Left cardiac atrium (tissue), 4 donors: ENCODE data around the gene CYP2A6. TPM values are rescaled to one million over a fixed set of nuclear protein-coding genes. Genes with fewer than 3 reads are reported as not detected.

ENCODE experiments used
- ATAC-seq, 2 donors: fragments of 200-7000 bp; cut with Tn5 transposase; one replicate each; pipeline ENCODE4 v1.9.1; 2020; ENCODE audit warnings: mild to moderate bottlenecking in 2 of 2, moderate library complexity in 2 of 2
- DNase-seq: peaks from one replicate; pipeline ENCODE4 v3.0.0-alpha.2; 2020
- intact Hi-C, 2 donors: fragments of 100-400 bp; cut with DNase I; formaldehyde crosslinking; loops; one replicate each; pipeline versions ENCODE4 v1.14.1 to v1.15.1; 2022 to 2023
- total RNA-seq, 2 donors: library from RNA; stranded (reverse); fragmentation: NEBNext Ultra II Directional; extraction: Animal tissue kit (Norgen Biotek cat#: 25700); gene quantifications; one replicate each; pipeline ENCODE4 v1.2.1, GENCODE V29; 2021
- donor health status: DM: no; HTN: yes; CAD: no.
- donor health status: DM: no; HTN: yes; CAD: no; lungs with severe emphysema.
- donor health status: DM: yes; HTN: yes; CAD: no.
- donor health status: Dilated cardiomyopathy.

CYP2A6 gene
- total RNA-seq, 2 donors from 2014 or later, result not detected

DNA sequence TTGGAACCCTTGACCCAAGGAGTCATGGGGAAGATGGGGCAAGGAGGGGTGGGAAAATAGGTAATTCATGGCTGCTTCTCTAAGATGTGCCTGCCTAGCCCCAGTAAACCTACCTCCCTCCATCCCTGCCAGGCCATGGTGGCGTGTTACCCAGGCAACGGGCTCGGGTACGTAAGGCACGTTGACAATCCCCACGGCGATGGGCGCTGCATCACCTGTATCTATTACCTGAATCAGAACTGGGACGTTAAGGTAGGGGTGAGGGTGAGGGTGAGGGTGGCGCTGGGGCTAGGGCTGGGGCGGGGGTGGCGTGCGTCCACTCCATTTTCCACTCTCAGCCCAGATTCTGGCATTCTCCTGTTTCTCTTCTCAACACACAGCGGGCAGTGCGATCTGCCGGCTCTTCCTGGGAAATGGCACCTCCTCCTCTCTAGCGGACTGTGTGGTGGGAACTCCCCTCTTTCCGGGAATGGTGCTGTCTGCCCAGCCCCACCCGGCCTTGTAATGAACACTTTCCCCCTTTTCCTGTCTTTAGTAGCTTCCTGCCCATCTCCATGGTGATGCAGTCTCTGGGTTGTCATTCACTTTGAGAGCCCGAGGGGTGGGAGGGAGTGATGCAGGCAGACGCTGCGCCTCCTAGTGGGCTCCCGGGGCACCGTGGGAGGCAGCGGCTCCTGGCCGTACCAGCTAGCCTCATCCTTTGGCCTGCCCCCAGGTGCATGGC lies 43.7 kb downstream of the CYP2A6 start:
- intact Hi-C loops, result loop anchor here in 1 of 2 donors (10.0 kb wide), 1 partner anchor 142 kb away; no protein-coding TSS in a partner anchor

DNA sequence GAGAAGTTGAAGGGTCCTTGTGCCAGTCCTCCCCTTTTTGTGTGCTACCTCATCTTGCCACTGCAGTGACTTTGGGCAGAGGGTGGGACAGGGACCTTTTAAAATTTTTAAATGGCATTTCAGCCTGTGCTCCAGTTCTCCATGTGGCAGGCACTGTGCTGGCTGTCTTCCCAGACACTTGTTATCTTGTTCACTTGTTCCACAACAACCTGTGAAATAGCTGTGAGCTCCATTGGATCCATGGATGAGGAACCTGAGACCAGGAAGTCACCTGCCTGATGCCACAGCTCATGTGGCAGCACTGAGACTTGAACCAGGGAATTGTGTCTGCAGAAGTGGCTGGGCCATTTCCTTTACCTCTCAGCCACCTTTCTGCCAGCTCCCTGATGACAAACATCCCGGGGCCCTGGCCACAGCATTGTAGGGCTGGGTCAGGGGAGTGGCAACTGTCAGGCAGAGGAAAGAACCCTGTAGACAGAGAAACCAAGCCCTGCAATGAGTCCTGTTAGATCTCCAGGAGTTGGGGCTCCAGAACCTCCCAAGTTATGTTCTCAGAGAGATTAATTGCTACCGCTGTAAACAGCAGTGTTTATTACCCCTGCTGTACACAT lies 44.9 kb downstream of the CYP2A6 start:
- intact Hi-C loops, result loop anchor here in 1 of 2 donors (10.0 kb wide), 1 partner anchor 141 kb away; no protein-coding TSS in a partner anchor
- DNase-seq (peak; percentile 53), ATAC-seq (no peak)

More for the DNA sequence above, 43.7 kb downstream of the CYP2A6 start:
- DNase-seq, result peak; percentile 89
- ATAC-seq, result peak; percentile 32 to 56

DNA sequence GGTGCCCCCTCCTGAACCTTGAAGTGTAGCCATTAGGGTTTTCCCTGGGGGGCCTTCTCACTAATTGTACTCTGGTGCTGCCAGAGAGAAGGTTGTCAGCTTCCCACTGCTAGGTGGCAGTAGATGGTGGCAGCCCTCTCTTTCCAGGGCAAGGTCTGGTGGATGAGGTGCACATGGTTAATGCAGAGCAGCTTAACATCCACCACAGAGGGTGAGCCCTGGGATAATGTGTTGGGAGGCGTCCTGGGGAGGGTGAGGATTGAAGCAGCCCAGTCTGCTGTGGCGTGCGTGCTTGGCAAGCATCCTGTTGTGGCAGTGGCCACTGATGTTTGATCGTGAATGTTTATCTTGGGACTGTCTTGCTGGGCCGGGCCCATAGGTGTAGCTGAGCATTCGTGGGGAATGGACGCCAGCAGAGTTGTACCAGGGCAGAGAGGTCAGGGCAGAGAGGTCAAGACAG lies 45.4 kb downstream of the CYP2A6 start:
- DNase-seq (no peak), ATAC-seq (no peak)
- intact Hi-C loops, result loop anchor here in 1 of 2 donors (5.0 to 10.0 kb wide), 2 partner anchors 88 to 140 kb away; partner anchors contain the start of genes COQ8B and ITPKC

DNA sequence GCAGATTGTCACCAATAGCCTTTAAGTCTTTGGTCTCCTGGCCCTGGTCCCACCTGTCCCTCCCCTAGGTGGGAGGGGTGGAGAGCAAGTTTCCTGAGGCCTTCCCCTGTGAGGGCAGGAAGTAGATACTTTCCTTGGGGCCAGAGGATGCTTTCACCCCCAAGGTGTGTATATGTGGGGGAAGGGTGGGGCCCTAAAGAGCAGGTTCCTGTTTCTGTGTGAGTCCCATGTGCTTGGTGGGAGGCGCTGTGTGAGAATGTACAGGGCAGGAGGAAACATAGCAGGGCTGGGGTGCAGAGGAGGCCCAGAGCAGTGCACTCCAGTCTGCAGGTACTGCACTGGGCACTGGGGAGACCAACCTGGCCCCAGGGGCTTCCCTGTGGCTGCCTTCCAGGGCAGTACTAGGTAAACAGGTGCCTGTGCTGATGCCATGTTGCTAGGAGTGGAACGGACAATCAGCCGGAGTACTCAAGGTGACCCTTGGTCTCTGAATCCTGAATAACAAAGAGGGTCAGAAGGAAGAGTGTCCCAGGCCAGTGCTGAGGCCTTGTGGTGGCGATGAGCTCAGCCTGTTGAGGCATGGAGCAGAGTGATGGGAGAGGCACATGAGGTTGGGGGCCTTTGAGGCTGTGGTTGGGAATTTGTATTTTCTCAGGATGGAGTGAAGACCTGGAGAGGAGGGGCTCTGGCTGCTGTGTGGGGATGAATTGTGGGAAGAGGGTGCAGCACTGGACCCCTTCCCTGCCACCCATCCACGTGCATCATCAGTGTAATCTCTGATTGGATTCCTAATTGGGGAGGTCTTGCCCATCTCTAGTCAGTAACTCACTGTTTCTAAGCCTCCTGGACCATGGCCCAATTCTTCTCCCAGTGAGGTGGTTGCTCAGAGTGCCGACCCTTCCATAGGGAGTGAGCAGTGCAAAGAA lies 46.1 kb downstream of the CYP2A6 start:
- ATAC-seq (no peak), DNase-seq (peak; percentile 64)
- intact Hi-C loops, result loop anchor here in 1 of 2 donors (5.0 to 10.0 kb wide), 2 partner anchors 87 to 139 kb away; partner anchors contain the start of genes COQ8B and ITPKC

DNA sequence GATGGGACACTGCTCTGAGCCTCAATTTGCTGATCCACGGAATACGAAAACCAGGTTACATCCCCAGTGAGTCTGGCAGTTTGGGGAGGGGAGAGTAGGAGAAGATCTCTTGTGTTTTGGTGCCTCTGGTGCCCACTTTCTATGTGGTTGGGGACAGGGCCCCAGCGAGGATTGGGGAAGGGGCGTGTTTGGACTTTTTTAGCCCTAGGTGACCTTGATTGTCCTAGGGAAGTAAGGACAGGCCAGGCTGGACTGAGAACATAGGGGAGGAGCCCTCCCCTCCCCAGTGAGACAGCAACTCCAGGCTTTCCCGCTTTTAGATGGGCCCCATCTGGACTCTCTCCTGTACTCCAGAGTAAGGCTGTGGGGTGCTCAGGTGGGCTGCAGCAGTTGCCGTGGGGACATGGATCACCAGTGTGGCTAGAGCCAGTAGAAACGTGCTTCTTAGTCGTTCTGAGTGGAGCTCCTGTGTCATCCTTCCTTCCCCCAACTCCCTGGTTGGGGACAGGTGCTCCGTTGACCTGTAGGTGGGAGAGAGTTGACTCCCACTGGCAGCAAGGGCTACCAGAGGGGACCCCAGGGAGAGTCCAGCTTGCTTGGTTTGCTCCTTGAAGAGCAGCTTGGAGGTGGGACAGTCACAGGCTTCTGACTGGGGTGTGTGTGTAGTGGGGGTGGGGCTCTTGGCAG lies 46.9 kb downstream of the CYP2A6 start:
- DNase-seq (no peak), ATAC-seq (no peak)
- intact Hi-C loops, result loop anchor here in 1 of 2 donors (5.0 to 10.0 kb wide), 2 partner anchors 86 to 139 kb away; partner anchors contain the start of genes COQ8B and ITPKC

DNA sequence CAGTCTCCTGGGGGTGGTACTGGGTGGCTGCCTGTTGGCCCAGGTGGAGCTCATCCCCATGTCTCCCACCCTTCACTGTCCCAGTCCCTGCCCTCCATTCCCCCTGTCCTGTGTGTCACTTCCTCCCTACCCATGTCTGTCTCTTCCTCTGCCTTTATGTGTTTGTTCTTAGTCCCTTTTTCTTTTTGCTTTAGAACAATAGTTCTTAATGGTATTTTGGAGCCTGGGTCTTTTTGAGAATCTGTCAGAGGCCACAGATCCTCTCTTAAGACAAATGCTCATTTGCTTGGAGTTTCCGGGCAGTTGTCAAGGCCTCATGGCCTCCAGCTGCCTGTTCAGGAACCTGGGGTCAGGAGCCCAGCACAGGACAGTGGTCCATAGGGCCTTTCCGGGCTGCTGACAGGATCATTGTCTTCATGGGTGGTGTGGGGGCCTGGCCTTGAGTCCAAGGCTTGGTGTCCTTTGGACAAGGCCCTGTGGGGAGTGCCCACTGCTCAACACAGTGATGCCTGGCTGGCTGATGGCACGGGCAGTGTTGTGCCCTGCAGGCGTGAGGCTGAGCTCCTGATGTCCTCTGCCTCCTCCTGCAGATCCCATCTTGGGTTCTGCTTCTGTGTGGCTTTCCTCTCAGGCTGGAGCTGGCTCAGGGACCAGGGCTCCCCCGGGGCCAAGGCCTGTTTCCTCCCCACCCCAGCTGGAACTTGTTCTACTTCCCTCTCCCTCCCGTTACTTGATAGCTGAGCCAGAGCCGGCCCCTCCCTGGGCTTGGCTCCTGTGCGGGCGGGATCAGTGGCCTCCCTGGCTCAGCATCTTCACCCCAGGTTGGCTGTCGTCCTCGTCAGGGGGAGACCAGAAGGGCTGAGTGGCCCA lies 47.7 kb downstream of the CYP2A6 start:
- DNase-seq (peak; percentile 74), ATAC-seq (peak in 1 of 2 donors; percentile 1)
- intact Hi-C loops, result loop anchor here in 1 of 2 donors (5.0 to 10.0 kb wide), 2 partner anchors 85 to 138 kb away; partner anchors contain the start of genes COQ8B and ITPKC

DNA sequence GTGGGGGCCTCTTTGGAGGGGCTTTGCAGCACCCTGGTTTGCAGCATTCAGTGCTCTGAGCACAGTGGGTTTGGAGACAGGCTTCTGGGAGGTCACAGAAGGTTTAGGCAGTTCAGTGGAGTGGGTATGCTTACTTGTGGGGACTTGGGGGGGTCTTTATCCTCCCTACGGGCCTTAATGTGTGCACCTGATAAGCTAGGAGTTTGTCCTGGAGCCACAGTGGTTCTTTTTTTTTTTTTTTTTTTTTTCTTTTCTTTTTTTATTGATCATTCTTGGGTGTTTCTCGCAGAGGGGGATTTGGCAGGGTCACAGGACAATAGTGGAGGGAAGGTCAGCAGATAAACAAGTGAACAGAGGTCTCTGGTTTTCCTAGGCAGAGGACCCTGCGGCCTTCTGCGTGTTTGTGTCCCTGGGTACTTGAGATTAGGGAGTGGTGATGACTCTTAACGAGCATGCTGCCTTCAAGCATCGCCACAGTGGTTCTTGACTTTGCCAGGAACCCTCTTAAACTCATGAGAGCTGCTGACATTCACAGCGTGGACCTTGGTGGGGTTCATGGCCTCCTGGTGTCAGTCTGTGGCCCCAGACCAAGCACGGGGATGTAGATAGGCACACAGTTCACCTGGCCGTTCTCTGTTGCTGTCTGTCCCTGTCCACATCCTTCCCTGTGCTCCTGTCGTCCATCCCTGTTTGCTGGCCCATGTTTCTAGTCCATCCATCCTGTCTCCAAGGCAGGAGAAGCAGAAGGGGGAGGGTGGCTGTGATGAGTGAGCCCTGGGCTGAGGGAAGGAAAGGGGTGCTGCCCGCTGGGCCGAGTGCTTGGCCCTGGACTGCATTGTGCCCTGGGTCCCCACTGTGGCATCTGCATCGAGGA lies 48.6 kb downstream of the CYP2A6 start:
- ATAC-seq (no peak), DNase-seq (no peak)
- intact Hi-C loops, result loop anchor here in 1 of 2 donors (5.0 to 10.0 kb wide), 2 partner anchors 84 to 137 kb away; partner anchors contain the start of genes COQ8B and ITPKC

DNA sequence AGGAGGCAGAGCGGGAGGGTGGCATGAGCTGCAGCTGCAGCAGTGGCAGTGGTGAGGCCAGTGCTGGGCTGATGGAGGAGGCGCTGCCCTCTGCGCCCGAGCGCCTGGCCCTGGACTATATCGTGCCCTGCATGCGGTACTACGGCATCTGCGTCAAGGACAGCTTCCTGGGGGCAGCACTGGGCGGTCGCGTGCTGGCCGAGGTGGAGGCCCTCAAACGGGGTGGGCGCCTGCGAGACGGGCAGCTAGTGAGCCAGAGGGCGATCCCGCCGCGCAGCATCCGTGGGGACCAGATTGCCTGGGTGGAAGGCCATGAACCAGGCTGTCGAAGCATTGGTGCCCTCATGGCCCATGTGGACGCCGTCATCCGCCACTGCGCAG lies 49.3 kb downstream of the CYP2A6 start:
- ATAC-seq (no peak), DNase-seq (no peak)
- intact Hi-C loops, result loop anchor here in 1 of 2 donors (5.0 to 10.0 kb wide), 2 partner anchors 84 to 136 kb away; partner anchors contain the start of genes COQ8B and ITPKC

DNA sequence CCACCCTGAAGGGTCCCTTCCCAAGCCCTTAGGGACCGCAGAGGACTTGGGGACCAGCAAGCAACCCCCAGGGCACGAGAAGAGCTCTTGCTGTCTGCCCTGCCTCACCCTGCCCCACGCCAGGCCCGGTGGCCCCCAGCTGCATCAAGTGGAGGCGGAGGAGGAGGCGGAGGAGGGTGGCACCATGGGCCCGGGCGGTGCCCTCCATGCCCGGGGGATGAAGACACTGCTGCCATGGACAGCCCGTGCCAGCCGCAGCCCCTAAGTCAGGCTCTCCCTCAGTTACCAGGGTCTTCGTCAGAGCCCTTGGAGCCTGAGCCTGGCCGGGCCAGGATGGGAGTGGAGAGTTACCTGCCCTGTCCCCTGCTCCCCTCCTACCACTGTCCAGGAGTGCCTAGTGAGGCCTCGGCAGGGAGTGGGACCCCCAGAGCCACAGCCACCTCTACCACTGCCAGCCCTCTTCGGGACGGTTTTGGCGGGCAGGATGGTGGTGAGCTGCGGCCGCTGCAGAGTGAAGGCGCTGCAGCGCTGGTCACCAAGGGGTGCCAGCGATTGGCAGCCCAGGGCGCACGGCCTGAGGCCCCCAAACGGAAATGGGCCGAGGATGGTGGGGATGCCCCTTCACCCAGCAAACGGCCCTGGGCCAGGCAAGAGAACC lies 49.8 kb downstream of the CYP2A6 start:
- ATAC-seq (no peak), DNase-seq (no peak)
- intact Hi-C loops, result loop anchor here in 1 of 2 donors (5.0 to 10.0 kb wide), 2 partner anchors 83 to 136 kb away; partner anchors contain the start of genes COQ8B and ITPKC

DNA sequence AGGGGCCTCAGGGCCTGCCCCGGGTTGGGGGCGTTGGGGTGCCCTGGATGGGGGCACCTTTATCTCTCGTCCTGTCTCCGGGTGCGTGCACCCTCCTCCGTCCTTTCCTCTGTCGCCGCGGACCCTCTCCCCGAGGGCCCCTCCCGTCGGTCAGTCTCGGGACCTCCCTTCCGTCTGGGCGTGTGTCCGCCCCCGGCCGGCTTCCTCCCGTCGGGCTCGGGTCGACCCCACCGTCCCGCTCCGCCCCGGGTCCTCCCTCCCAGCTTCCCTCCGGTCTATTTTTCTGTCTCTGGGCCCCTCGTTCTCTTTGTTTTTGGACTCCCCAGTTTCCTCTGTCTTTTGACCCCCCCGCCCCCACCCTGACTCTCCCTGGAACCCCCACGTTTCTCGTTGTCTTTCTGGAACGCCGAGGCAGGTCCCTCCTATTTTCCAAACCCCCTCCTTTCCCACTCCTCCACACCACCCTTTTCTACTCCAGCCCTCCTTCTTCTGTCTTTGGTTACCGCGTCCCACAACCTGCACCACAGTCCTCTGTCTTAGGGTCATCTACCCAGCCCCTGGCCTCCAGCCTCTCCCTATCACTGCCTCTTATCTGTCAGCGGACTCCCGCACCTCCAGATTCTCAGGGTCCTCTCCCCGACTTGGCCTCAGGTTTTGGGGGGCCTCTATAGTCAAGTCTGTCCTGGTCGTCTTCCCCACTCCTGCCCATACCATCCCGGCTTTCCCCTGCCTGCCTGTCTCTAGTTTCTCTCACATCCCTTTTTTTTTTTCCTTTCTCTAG lies 50.5 kb downstream of the CYP2A6 start:
- intact Hi-C loops, result loop anchor here in 1 of 2 donors (5.0 to 10.0 kb wide), 2 partner anchors 82 to 135 kb away; partner anchors contain the start of genes COQ8B and ITPKC
- peak; percentile 13 to 28 for ATAC-seq
- DNase-seq, result peak; percentile 82

DNA sequence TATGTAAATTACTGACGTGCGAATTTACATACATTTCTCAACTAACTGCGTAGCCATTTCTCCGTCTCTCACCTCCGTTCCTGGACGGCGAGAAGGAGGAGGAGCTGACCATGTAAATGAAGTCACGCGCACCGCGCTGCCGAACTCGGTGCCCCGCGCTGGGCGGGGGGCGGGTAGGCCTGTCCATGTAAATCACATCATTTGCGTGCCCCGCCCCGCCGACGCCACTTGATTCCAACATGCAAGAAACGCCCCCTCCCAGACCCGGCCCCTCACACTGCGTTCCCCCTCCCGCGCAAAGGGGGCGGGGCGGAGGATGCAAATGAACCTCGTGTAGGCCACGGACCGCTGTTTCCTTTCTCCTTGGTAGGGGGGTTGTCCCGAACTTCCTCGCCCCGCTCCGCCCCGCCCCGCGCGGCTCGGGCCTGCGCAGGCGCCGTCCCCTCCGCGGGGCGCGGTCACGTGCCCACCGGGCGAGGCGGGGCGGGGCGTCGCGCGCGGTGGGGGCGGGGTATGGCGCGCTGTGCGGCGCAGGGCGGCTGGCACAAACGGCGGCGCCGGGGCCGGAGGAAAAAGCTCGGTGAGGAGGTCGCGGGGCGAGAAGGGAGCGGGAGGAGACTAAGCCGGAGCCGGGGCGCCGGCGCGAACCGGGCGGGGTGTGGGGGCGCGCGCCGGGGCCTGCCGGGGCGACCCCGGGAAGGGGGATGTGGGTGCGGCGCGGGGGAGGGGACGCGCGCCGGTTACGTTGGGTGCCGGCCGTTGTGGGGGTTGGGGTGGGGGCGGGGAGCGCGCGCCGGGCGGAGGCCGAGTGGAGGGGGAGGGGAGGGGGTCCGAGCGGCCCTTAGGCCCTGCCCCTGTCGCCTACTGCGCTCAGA lies 51.3 kb downstream of the CYP2A6 start, which contains the start of gene EGLN2:
TSS of gene EGLN2 (plus strand) at position 509 of the 875 bp plus-strand sequence. CDS start 1,382 bp downstream, outside the sequence.
- intact Hi-C loops, result no loop called here
- ATAC-seq, result peak; percentile 88 to 91
- peak; percentile 100 for DNase-seq

DNA sequence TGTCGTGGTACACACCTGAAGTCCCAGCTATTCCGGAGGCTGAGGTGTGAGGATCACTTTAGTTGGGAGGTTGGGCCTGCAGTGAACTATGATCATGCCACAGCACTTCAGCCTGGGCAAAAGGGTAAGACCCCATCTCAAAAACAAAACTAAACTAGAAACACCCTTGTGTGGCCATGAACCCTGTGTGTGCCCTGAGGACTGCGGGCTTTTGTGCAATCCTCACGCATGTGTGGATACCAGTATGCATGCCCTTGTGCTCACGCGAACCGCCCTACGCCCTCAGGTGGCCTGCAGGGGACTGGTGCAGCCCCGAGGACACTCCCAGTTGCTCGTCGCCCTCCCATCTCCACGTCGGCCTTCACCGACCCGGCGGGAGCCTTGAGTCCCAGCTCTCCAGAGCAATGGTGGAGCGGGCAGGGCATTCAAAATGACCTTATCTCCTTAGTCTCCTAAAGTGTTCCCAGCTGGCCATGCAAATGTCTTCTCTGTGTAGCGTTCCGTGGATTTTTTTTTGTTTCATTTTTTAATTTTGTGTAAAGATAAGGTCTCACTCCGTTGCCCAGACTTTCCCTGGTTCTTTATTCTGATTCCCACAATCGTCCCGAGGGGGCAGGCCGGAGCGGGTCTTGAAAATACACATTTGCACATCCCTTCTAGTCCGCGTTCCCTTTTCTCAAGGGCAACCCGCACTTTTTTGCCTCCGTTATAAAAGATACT lies 52.1 kb downstream of the CYP2A6 start:
- peak; percentile 75 for DNase-seq
- peak; percentile 28 for ATAC-seq
- intact Hi-C loops, result no loop called here
